Measurements from ENCODE around the gene KBTBD4. TPM values are rescaled to one million over a fixed set of nuclear protein-coding genes. Genes with fewer than 3 reads are reported as not detected.

The KBTBD4 gene
- total and polyA plus RNA-seq, 2 of the 13 experiments (the other 11 are each of a cell fraction or from before 2014, with no cell fraction given) = 8.5 to 12.8 TPM

DNA sequence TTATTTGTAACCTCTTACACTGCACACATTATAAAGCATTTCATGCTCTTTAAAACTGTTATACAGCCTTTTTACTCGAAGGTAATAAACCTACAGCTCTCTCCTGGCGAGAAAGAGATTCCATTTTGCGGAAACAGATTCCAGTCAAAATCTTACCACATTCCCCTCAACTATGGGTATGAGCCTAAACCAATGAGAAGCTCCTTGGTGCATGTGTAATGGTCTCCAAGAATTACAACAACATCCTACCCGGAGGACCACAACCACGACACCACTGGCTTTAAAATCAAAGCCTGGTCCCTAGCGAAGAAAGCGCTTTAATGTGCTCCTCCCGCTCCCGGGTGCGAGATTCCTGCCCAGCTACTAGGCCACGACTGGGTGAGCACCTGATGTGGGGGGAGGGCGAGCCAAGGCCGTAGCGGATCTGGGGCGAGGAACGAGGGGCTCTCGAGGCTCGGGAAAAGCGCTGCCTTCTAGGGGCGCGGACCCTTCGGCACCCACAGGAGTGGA is 26.7 kb downstream of the KBTBD4 start (continued):
- TF ChIP-seq, protein P1, sequence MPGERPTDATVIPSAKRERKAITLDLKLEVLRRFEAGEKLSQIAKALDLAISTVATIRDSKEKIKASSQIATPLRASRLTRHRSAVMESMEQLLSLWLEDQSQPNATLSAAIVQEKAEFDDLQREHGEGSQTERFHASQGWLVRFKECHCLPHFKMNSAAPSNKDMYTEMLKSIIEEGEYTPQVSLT (CRISPR knock-in tag; IDR thresholded peaks at IDR 0.05; ENCODE audit: borderline replicate concordance, low read depth) = no peak
- TF ChIP-seq ZNF274 (CRISPR knock-in tag; IDR thresholded peaks at IDR 0.05) (no peak), KDM3A (CRISPR knock-in tag; IDR thresholded peaks at IDR 0.05; ENCODE audit: low read depth) (0 out of 2 replicates have a peak, but pooled peaks have one; percentile 7), CHCHD3 (CRISPR knock-in tag; IDR thresholded peaks at IDR 0.05) (no peak), RAD51 (IDR thresholded peaks at IDR 0.05; ENCODE audit: borderline replicate concordance) (no peak), ZNF589 (CRISPR knock-in tag; conservative IDR thresholded peaks at IDR 0.05) (no peak; the same call in 1 of the 2 replicates), MXD4 (CRISPR knock-in tag; IDR thresholded peaks at IDR 0.05) (no peak), ZNF331 (CRISPR knock-in tag; IDR thresholded peaks at IDR 0.05) (no peak), SP4 (CRISPR knock-in tag; IDR thresholded peaks at IDR 0.05) (peak; percentile 36; the same call in 1 of the 2 replicates), NR1H2 (CRISPR knock-in tag; IDR thresholded peaks at IDR 0.05; ENCODE audit: borderline replicate concordance, low read depth) (no peak), SIX4 (CRISPR knock-in tag; IDR thresholded peaks at IDR 0.05) (no peak), MED1 (CRISPR knock-in tag; IDR thresholded peaks at IDR 0.05) (peak; percentile 22; the same call in 1 of the 2 replicates), ZNF362 (CRISPR knock-in tag; IDR thresholded peaks at IDR 0.05; ENCODE audit: borderline replicate concordance) (no peak), ARNTL (CRISPR knock-in tag; IDR thresholded peaks at IDR 0.05) (no peak), KLF16 (CRISPR knock-in tag; IDR thresholded peaks at IDR 0.05) (peak in 1 of 2 experiments; percentile 4; a peak in 1 of 4 replicates), ZNF431 (CRISPR knock-in tag; IDR thresholded peaks at IDR 0.05; ENCODE audit: borderline replicate concordance, low read depth) (no peak), CSRNP1 (CRISPR knock-in tag; IDR thresholded peaks at IDR 0.05) (no peak), HNRNPLL (IDR thresholded peaks at IDR 0.05; ENCODE audit: low read depth, low read length, poor library complexity, severe bottlenecking) (no peak), PRMT3 (CRISPR knock-in tag; IDR thresholded peaks at IDR 0.05; ENCODE audit: borderline replicate concordance, low read depth) (no peak), MTF1 (CRISPR knock-in tag; IDR thresholded peaks at IDR 0.05) (no peak), ZNF446 (CRISPR knock-in tag; IDR thresholded peaks at IDR 0.05) (no peak)
- TF ChIP-seq, protein P2, sequence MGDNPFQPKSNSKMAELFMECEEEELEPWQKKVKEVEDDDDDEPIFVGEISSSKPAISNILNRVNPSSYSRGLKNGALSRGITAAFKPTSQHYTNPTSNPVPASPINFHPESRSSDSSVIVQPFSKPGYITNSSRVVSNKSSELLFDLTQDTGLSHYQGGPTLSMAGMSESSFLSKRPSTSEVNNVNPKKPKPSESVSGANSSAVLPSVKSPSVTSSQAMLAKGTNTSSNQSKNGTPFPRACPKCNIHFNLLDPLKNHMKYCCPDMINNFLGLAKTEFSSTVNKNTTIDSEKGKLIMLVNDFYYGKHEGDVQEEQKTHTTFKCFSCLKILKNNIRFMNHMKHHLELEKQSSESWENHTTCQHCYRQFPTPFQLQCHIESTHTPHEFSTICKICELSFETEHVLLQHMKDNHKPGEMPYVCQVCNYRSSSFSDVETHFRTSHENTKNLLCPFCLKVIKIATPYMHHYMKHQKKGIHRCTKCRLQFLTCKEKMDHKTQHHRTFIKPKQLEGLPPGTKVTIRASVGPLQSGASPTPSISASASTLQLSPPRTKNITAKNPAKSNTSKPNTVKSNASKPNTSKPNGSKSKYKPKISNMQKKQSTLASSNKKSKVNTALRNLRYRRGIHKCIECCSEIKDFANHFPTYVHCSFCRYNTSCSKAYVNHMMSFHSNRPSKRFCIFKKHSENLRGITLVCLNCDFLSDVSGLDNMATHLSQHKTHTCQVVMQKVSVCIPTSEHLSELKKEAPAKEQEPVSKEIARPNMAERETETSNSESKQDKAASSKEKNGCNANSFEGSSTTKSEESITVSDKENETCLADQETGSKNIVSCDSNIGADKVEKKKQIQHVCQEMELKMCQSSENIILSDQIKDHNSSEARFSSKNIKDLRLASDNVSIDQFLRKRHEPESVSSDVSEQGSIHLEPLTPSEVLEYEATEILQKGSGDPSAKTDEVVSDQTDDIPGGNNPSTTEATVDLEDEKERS (CRISPR knock-in tag; IDR thresholded peaks at IDR 0.05) = peak; percentile 82; the same call in 1 of the 2 replicates
- TF ChIP-seq, protein P3, sequence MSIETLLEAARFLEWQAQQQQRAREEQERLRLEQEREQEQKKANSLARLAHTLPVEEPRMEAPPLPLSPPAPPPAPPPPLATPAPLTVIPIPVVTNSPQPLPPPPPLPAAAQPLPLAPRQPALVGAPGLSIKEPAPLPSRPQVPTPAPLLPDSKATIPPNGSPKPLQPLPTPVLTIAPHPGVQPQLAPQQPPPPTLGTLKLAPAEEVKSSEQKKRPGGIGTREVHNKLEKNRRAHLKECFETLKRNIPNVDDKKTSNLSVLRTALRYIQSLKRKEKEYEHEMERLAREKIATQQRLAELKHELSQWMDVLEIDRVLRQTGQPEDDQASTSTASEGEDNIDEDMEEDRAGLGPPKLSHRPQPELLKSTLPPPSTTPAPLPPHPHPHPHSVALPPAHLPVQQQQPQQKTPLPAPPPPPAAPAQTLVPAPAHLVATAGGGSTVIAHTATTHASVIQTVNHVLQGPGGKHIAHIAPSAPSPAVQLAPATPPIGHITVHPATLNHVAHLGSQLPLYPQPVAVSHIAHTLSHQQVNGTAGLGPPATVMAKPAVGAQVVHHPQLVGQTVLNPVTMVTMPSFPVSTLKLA (IDR thresholded peaks at IDR 0.05) = no peak
